Measurements from ENCODE around the gene SETD7.
"Not testable (repeated sequence)": the region's sequence is repeated elsewhere in the genome, so short reads cannot be mapped to it uniquely, and the experiment has no call there.

Gene SETD7

GRCh38 chr4:139492429-139492828, 63.6 kb downstream of the SETD7 start:
- no peak overlapping the region for H3K9ac ChIP-seq (ENCODE audit: low read length)
- H3K27me3 ChIP-seq (ENCODE audit: control insufficient read depth, insufficient read depth, low read length): no peaks in the 10 kb centered on the region
- H3K4me1 ChIP-seq (ENCODE audit: control insufficient read depth, insufficient read depth, low read length): peaks cover 7% of the 10 kb centered on the region
- no peak overlapping the region for H3K4me3 ChIP-seq (ENCODE audit: low read length)
- H3K9me3 ChIP-seq (ENCODE audit: control insufficient read depth, low read length): no peaks in the 10 kb centered on the region
- no peaks in the 10 kb centered on the region for H3K36me3 ChIP-seq (ENCODE audit: control insufficient read depth, insufficient read depth, low read length)

- Histone ChIP-seq H3K9ac (ENCODE audit: low read length) (no peak overlapping the region), H3K4me3 (ENCODE audit: low read length) (no peak overlapping the region), H3K4me1 (ENCODE audit: control insufficient read depth, insufficient read depth, low read length) (no peaks in the 10 kb centered on the region), H3K27me3 (ENCODE audit: control insufficient read depth, insufficient read depth, low read length) (no peaks in the 10 kb centered on the region), H3K36me3 (ENCODE audit: control insufficient read depth, insufficient read depth, low read length) (no peaks in the 10 kb centered on the region), H3K9me3 (ENCODE audit: control insufficient read depth, low read length) (no peaks in the 10 kb centered on the region)
Observed at GRCh38 chr4:139489638-139490037, 66.4 kb downstream of the SETD7 start.

- Histone ChIP-seq H3K27me3 (ENCODE audit: control insufficient read depth, insufficient read depth, low read length) (no peaks in the 10 kb centered on the region), H3K36me3 (ENCODE audit: control insufficient read depth, insufficient read depth, low read length) (no peaks in the 10 kb centered on the region), H3K4me1 (ENCODE audit: control insufficient read depth, insufficient read depth, low read length) (no peaks in the 10 kb centered on the region), H3K9ac (ENCODE audit: low read length) (no peak overlapping the region), H3K9me3 (ENCODE audit: control insufficient read depth, low read length) (no peaks in the 10 kb centered on the region), H3K4me3 (ENCODE audit: low read length) (no peak overlapping the region)
Observed at GRCh38 chr4:139488442-139488841, 67.6 kb downstream of the SETD7 start.

GRCh38 chr4:139484783-139485311, 71.2 kb downstream of the SETD7 start:
- Histone ChIP-seq H3K27me3 (ENCODE audit: control insufficient read depth, insufficient read depth, low read length) (no peaks in the 10 kb centered on the region), H3K9me3 (ENCODE audit: control insufficient read depth, low read length) (no peaks in the 10 kb centered on the region), H3K36me3 (ENCODE audit: control insufficient read depth, insufficient read depth, low read length) (no peaks in the 10 kb centered on the region), H3K4me3 (ENCODE audit: low read length) (no peak overlapping the region), H3K9ac (ENCODE audit: low read length) (no peak overlapping the region), H3K4me1 (ENCODE audit: control insufficient read depth, insufficient read depth, low read length) (no peaks in the 10 kb centered on the region)

GRCh38 chr4:139483000-139483399, 73.0 kb downstream of the SETD7 start:
- H3K9me3 ChIP-seq (ENCODE audit: control insufficient read depth, low read length): no peaks in the 10 kb centered on the region
- H3K4me1 ChIP-seq (ENCODE audit: control insufficient read depth, insufficient read depth, low read length): no peaks in the 10 kb centered on the region
- no peak overlapping the region for H3K9ac ChIP-seq (ENCODE audit: low read length)
- no peaks in the 10 kb centered on the region for H3K36me3 ChIP-seq (ENCODE audit: control insufficient read depth, insufficient read depth, low read length)
- no peaks in the 10 kb centered on the region for H3K27me3 ChIP-seq (ENCODE audit: control insufficient read depth, insufficient read depth, low read length)
- no peak overlapping the region for H3K4me3 ChIP-seq (ENCODE audit: low read length)

GRCh38 chr4:139481465-139481864, 74.6 kb downstream of the SETD7 start:
- Histone ChIP-seq H3K27me3 (ENCODE audit: control insufficient read depth, insufficient read depth, low read length) (no peaks in the 10 kb centered on the region), H3K36me3 (ENCODE audit: control insufficient read depth, insufficient read depth, low read length) (no peaks in the 10 kb centered on the region), H3K4me3 (ENCODE audit: low read length) (no peak overlapping the region), H3K4me1 (ENCODE audit: control insufficient read depth, insufficient read depth, low read length) (no peaks in the 10 kb centered on the region), H3K9ac (ENCODE audit: low read length) (no peak overlapping the region), H3K9me3 (ENCODE audit: control insufficient read depth, low read length) (no peaks in the 10 kb centered on the region)

GRCh38 chr4:139476363-139476762, 79.7 kb downstream of the SETD7 start:
- Histone ChIP-seq H3K9ac (ENCODE audit: low read length) (no peak overlapping the region), H3K27me3 (ENCODE audit: control insufficient read depth, insufficient read depth, low read length) (no peaks in the 10 kb centered on the region)

GRCh38 chr4:139472852-139473251, 83.2 kb downstream of the SETD7 start:
- Histone ChIP-seq H3K9ac (ENCODE audit: low read length) (no peak overlapping the region), H3K27me3 (ENCODE audit: control insufficient read depth, insufficient read depth, low read length) (no peaks in the 10 kb centered on the region), H3K36me3 (ENCODE audit: control insufficient read depth, insufficient read depth, low read length) (no peaks in the 10 kb centered on the region), H3K4me1 (ENCODE audit: control insufficient read depth, insufficient read depth, low read length) (no peaks in the 10 kb centered on the region), H3K4me3 (ENCODE audit: low read length) (no peak overlapping the region), H3K9me3 (ENCODE audit: control insufficient read depth, low read length) (no peaks in the 10 kb centered on the region)

More at GRCh38 chr4:139476363-139476762, 79.7 kb downstream of the SETD7 start:
- Histone ChIP-seq H3K9me3 (ENCODE audit: control insufficient read depth, low read length) (no peaks in the 10 kb centered on the region), H3K36me3 (ENCODE audit: control insufficient read depth, insufficient read depth, low read length) (no peaks in the 10 kb centered on the region), H3K4me1 (ENCODE audit: control insufficient read depth, insufficient read depth, low read length) (no peaks in the 10 kb centered on the region), H3K4me3 (ENCODE audit: low read length) (no peak overlapping the region)

GRCh38 chr4:139470997-139471665, 84.9 kb downstream of the SETD7 start:
- Histone ChIP-seq H3K4me1 (ENCODE audit: control insufficient read depth, insufficient read depth, low read length) (no peaks in the 10 kb centered on the region), H3K4me3 (ENCODE audit: low read length) (no peak overlapping the region), H3K27me3 (ENCODE audit: control insufficient read depth, insufficient read depth, low read length) (no peaks in the 10 kb centered on the region), H3K9ac (ENCODE audit: low read length) (no peak overlapping the region), H3K36me3 (ENCODE audit: control insufficient read depth, insufficient read depth, low read length) (no peaks in the 10 kb centered on the region), H3K9me3 (ENCODE audit: control insufficient read depth, low read length) (no peaks in the 10 kb centered on the region)

GRCh38 chr4:139470295-139470694, 85.7 kb downstream of the SETD7 start:
- no peaks in the 10 kb centered on the region for H3K27me3 ChIP-seq (ENCODE audit: control insufficient read depth, insufficient read depth, low read length)
- H3K9me3 ChIP-seq (ENCODE audit: control insufficient read depth, low read length): no peaks in the 10 kb centered on the region
- H3K4me3 ChIP-seq (ENCODE audit: low read length): no peak overlapping the region
- H3K4me1 ChIP-seq (ENCODE audit: control insufficient read depth, insufficient read depth, low read length): no peaks in the 10 kb centered on the region
- H3K36me3 ChIP-seq (ENCODE audit: control insufficient read depth, insufficient read depth, low read length): no peaks in the 10 kb centered on the region
- H3K9ac ChIP-seq (ENCODE audit: low read length): no peak overlapping the region

- Histone ChIP-seq H3K9ac (ENCODE audit: low read length) (no peak overlapping the region), H3K36me3 (ENCODE audit: control insufficient read depth, insufficient read depth, low read length) (no peaks in the 10 kb centered on the region), H3K4me1 (ENCODE audit: control insufficient read depth, insufficient read depth, low read length) (no peaks in the 10 kb centered on the region), H3K4me3 (ENCODE audit: low read length) (no peak overlapping the region), H3K27me3 (ENCODE audit: control insufficient read depth, insufficient read depth, low read length) (no peaks in the 10 kb centered on the region), H3K9me3 (ENCODE audit: control insufficient read depth, low read length) (no peaks in the 10 kb centered on the region)
Observed at GRCh38 chr4:139469869-139470268, 86.2 kb downstream of the SETD7 start.

- H3K4me3 ChIP-seq (ENCODE audit: low read length): no peak overlapping the region
- no peaks in the 10 kb centered on the region for H3K9me3 ChIP-seq (ENCODE audit: control insufficient read depth, low read length)
- no peaks in the 10 kb centered on the region for H3K36me3 ChIP-seq (ENCODE audit: control insufficient read depth, insufficient read depth, low read length)
- H3K27me3 ChIP-seq (ENCODE audit: control insufficient read depth, insufficient read depth, low read length): no peaks in the 10 kb centered on the region
- H3K4me1 ChIP-seq (ENCODE audit: control insufficient read depth, insufficient read depth, low read length): no peaks in the 10 kb centered on the region
- H3K9ac ChIP-seq (ENCODE audit: low read length): no peak overlapping the region
Observed at GRCh38 chr4:139469216-139469615, 86.8 kb downstream of the SETD7 start.

GRCh38 chr4:139468756-139469155, 87.3 kb downstream of the SETD7 start:
- not testable (repeated sequence) for H3K9me3 ChIP-seq (ENCODE audit: control insufficient read depth, low read length); H3K4me1 ChIP-seq (ENCODE audit: control insufficient read depth, insufficient read depth, low read length); H3K4me3 ChIP-seq (ENCODE audit: low read length); H3K36me3 ChIP-seq (ENCODE audit: control insufficient read depth, insufficient read depth, low read length); H3K9ac ChIP-seq (ENCODE audit: low read length); H3K27me3 ChIP-seq (ENCODE audit: control insufficient read depth, insufficient read depth, low read length)
